DMS153 (cell line): ENCODE results near the gene AGBL4.
A peak's percentile ranks its signal among the peaks of the same experiment; 100 is the strongest.
"Not testable (repeated sequence)": the region's sequence is repeated elsewhere in the genome, so short reads cannot be mapped to it uniquely, and the experiment has no call there.

ENCODE experiments used
- DNase-seq: peaks from one replicate; lab custom pipeline; 2025; lab: John Stamatoyannopoulos, UW

The AGBL4 gene

DNA sequence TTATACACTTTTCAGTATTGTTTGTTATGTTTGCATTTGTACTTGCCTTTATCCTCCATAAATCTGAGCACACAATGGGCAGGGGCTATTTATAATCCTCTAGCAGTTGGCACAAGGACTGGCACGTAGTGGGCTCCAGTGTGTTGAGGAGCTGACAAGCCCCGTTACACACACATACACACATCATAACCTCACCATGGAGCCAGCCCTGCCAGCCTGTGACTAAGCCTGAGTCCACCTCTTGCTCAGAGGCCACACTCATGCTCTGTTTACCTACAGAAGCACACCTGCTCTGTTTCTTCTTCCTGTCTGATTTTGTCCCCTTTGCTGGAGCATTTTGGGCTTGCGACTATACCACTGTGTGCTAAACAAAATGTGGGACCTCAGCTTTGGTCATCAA lies 1487.3 kb downstream of the AGBL4 start:
- peak; percentile 94 for DNase-seq

DNA sequence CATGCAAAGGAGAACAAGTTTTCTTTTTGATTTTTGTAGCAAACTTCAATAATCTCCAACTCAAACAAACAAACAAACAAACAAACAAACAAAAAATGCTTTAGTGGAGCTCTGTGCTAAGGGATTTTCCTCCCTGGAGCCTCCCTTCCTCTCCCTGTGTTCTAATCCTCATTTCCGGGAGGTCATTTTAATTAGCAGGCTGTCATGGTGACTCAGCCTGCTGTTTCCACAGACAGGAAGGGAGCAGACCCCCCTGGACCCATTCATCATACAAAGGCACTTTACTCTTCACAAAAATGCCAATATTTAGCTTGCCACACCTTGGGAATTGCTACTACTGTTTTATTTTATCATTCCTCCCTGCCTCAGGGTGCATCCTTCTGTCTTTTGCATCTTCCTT lies 1490.8 kb downstream of the AGBL4 start:
- no peak for DNase-seq

DNA sequence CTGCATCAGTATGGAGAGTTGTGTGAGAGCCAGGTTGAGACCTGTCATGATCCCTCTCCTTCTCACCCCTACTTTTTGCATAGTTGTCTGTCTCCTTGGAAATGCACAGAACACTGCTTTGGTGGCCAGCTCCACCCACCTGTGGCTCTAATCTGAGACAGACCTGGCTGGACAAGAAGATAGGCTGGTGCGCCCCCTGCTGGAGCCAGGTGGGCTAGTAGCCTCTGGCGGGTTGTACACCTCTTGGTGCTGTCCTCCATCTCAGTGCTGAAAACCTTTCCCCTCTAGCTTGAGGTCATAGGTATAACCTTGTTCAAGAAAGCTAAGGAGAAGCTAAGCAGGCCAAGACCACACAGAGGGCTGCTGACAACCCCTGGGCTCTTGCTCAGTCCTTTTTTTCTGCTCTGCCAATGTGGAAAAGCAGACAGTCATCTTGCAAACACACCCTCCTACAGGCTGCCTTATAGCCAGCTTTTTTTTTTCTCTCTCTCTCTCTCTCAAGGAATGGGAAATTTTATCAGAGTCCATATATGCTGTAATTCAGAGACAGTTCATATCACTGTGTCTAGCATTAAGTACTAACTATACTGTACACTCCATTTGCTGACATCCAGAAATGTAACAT lies 1492.9 kb downstream of the AGBL4 start:
- peak; percentile 92 for DNase-seq

DNA sequence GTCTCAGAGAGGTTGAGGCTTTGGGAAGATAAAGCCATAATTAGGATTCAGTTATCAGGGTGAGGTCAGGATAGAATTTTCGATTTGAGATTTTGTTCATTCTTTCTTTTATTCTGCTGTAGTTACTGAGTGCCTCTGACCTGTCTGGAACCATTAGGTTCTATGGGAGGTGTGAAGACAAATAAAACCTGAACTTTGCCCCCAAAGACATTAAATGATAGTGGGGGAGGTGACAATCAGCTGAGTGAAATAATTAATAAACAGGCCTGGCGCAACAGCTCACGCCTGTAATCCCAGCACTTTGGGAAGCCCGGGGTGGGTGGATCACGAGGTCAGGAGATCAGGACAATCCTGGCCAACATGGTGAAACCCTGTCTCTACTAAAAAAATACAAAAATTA lies 1496.7 kb downstream of the AGBL4 start:
- DNase-seq, result no peak

DNA sequence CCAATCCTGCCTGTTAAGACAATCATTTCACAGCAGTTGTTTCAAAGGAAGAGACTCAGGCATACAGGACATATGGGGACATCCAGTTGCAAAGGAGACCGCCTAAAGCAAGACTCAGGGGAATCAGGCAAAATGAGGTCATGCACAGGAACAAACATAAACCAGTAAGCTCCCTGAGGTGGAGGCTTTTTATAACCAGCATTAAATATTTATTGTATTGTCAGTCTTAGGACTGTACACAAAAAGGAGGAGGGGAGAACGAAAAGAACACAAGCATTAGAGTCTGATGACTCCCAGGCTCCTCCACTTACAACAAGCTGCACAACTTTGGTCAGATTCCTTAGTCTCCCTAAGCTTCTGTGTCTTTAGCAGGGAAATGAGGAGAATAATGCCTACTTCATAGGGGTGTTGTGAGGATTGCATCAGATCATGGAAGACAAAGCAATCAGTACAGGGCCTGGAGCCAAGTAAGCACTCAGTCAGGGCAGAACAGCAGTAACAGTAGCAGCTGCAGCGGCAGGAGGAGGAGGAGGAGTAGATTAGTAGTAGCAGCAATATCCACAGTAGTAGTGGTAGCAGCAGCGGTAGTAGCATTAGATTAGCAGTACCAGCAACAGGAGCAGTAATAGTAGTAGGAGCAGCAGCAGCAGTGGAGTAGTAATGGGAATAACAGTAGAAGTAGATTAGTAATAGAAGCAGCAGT lies 1497.6 kb downstream of the AGBL4 start:
- peak; percentile 97 for DNase-seq

DNA sequence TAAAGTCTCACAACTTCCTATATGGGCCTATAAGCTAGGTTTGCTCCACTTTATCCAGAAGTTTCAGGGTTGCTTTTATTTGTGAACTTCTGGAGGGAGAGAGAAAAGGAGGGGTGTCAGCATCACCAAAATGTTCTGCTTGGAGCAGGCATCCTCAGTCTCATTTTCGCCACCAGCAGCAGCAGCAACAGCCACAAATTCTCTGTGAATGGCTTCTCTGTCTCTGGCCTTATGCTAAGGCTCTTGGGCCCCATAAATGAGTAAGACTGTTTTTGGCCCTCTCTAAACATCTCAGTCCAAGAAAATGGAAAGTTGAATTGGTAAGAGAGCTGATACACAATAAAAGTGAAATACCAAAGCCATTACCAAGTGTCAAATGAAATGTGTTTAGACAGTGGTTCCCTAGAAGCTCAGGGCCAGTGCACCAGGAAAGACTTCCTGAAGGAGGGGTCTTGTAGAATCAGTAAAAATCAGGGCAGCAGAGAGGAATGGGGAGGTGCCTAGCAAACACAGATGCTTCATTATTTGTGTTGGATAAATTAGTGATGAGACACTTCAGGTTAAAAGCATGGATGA lies 1498.8 kb downstream of the AGBL4 start:
- DNase-seq, result peak; percentile 19

DNA sequence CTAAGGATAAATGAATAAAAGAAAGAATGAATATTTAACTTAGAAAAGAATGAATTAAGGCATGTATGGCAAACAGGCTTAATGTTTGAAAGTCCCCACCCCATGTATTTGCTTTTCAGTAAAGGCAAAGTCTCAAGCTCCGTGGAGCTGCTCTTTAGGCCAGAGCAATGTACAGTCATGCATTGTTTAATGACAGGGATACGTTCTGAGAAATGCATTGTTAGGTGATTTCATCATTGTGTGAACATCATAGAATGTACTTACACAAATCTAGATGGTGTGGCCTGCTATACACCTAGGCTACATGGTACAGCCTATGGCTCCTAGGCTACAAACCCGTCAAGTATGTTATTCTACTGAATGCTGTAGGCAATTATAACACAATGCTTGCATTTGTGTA lies 1500.2 kb downstream of the AGBL4 start:
- no peak for DNase-seq

DNA sequence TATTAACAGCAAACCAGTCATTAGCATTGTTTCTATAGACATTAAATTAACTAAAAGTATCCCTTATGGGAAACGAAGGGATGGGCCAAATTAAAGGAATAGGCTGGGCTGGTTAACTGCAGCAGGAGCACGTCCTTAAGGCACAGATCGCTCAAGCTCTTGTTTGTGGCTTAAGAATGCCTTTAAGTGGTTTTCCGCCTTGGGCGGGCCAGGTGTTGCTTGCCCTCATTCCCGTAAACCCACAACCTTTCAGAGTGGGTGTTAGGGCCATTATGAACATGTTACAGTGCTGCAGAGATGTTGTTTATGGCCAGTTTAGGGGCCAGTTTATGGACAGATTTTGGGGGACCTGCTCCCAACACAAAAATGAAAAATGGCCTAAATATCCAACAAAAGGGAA lies 1503.9 kb downstream of the AGBL4 start:
- DNase-seq, result not testable (repeated sequence)

DNA sequence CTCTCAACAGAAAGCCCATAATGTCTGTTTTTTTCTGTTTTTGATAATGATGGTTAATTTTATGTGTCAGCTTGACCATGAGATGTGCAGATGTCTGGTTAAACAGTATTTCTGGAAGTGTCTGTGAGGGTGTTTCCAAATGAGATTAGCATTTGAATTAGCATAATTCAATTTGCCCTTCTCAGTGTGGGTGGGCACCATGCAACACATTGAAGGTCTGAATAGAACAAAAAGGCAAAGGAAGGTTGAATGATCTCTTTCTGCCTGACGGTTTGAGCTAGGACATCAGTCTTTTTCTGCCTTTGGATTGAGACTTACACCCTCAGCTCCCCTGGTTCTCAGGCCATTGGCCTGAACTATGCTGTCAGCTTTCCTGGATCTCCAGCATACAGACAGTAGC lies 1516.9 kb downstream of the AGBL4 start:
- DNase-seq, result no peak

DNA sequence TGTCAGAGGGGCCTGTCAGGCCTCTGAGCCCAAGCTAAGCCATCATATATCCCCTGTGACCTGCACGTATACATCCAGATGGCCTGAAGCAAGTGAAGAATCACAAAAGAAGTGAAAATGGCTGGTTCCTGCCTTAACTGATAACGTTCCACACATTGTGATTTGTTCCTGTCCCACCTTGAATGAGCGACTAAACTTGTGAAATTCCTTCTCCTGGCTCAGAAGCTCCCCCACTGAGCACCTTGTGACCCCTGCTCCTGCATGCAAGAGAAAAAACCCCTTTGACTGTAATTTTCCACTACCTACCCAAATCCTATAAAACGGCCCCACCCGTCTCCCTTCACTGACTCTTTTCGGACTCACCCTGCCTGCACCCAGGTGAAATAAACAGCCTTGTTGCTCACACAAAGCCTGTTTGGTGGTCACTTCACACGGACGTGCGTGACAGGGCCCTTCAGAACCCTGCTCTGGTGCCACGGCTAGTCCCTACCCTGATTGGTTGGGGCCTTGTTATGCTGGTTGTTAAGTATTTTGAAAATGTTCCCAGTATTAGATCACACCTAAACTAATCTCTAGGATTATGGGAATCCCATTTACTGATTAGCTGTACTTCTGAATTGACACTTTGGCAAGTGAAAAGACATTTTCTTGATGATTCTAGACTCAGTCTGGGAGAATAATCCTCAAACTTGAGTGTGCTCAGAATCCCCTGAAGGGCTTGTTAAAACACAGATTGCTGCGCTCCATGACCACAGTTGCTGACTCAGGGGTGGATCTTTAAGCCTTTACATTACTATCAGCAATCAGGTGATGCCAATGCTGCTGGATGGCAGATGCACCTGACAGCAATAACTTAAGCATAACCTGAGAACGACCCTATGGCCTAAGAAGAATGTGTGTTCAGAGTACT lies 1523.0 kb downstream of the AGBL4 start:
- no peak for DNase-seq

DNA sequence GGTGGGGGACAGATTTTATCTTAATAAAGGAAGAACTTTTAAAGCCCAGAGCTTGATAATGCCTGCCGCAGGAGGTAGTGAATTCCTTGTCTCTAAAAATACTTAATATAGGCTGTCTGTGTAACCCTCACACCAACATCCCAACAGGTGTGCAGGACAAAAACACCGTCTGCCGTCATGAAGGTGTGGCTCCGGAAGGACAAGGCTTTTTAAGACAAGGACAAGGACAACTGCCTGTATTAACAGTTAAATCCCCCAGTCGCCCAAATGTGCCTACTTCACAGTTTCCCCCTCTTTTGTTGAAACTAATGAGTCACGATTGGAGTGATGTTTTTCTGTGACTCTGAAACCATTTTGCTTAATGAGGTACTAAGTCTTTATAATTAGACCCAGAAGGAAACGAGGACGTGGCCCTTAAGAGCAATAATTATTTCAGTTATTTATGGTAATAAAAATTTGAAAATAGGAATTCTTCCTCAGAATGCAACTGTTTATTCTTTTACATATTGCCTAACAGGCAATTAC lies 1524.5 kb downstream of the AGBL4 start:
- peak; percentile 19 for DNase-seq

DNA sequence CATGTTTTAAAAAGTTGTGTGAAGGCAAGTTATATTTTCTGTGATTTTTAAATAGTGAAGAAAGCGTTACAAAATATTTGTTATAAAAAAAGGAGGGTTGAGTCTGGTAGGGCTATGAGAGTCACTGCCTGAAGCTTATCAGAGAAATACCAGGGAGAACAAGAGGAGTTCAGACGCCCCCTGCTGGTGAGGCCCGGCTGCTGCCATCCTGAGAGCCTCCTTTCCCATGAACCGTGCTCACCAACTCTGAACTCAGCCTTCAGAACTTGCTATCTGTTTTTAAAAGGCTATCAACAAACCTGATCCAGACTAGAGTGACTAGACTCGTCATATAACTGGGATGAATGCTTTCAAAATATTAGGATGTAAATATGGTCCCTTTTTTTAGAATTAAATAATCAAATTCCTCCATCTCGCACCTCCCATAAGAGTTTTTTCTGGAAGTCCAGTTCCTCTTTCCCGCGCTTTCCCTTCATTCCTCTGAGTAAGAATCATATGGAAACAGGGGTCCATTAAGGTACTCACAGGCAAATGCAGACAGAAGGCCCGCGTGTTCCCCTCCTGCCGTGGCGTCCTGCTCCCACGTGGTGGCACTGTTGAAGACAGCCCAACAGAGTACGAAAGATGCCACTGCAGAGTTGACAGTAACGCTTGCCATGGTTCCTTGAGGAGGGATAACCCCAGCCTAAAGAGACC lies 1525.5 kb downstream of the AGBL4 start:
- DNase-seq, result peak; percentile 76

DNA sequence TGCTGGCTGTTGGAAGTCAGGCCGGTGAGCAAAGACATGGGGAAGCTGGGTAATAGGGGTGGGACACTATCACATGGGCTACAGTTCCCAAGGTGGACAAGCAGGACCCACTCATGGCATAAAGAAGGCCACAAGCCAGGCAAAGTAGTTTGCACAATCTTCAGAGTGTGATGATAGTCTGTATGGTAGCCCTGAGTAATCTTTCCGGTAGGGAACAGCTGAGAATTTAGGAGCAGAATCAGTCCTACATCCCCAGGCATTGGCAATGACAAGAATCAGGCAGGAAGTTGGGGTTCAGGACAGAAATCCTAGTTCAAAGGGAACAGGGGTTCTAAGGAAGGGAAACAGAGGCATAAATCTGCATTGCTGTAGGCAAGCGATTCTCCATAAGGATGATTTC lies 1527.8 kb downstream of the AGBL4 start:
- DNase-seq, result no peak

DNA sequence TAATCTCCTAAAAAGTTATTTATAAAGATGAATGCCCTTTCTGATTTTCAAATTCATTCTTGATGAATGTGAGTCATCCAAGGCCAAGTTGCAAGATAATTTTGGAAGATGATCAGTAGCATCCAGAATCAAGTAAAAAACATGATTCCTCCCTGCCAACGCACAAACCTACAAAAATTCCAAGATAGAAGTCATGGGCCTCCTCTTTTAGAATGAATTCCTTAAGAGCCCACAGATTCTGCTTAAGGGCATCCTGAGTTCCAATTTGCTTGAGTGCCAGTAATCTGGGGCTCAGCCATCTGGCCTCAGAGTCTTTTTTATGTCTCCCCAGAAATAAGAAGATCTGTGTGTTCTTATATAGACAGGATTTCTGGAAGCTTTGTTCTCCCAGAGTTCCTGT lies 1528.6 kb downstream of the AGBL4 start:
- DNase-seq, result no peak

DNA sequence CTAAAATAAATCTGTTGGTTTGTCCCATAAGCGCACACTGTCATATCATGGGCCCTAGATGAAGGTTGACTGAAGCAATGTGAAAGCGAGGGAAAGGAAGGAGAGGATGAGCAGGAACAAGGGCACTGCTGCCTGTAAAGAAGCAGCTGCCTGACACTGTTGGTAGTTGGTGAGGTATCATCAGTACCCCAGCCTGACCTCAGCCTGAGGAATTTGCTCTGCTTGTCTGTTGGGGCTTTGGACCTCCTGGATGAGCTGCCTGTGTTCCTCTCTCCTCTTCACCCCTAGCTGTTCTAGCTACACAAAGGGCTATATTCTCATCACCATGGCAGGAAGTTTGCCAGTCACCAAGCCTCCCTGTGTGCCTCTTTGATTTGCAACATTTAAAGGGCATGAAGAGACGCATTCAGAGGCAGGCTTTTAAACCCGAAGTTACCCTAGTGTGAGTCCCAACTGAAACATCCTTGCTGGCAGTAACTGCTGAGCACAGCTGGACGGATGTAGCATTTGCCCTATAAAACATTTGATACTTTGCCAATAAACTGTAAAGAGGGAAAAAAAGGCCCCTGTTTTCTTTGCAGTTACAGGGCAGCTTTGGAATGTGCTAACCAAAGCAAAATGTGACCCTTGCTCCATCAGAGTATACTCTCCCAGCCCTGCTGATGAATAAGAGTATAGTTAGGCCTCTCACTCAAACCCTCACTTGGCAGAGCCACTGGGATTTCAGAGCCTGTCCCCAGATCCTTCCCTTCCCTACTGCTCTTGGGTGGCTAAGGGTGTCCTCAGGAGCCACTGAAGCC lies 1529.6 kb downstream of the AGBL4 start:
- DNase-seq, result peak; percentile 54

DNA sequence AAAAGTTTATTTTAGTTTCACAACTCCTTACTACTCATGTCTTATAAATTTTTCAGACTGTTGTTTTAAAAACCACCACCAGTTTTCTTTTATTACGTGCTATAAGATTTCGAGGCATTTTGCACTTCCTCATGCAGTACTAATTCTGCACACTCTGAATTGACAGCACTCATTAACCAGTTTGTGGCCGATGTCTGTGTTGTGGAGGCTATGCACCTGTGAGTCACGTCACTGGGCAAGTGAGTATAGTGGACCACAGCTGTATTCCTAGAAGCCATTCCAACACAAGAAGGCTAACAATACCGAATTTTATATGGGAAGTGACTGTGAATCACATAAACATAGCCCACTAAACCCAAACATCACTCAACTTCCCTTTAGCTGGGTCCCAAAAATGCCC lies 1530.7 kb downstream of the AGBL4 start:
- no peak for DNase-seq

DNA sequence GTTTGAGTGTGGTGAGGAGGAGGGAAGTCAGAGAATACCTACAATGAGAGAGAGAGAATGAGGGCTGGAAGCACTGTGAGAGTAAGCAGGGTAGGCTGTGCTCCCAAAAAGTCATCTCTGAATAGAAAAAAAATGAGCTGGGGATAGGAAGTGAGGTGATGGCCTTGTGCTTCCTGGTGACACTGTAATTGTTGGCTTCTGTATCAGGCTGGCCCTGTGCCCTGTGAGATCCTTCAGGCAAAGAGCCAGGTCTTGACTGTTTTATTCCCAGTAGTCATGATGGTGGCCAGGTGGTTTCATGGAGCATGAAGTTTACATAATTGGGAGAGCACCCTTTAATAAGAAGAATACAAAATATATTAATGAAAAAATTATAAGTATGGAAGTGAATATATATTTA lies 1531.4 kb downstream of the AGBL4 start:
- DNase-seq, result peak; percentile 83

DNA sequence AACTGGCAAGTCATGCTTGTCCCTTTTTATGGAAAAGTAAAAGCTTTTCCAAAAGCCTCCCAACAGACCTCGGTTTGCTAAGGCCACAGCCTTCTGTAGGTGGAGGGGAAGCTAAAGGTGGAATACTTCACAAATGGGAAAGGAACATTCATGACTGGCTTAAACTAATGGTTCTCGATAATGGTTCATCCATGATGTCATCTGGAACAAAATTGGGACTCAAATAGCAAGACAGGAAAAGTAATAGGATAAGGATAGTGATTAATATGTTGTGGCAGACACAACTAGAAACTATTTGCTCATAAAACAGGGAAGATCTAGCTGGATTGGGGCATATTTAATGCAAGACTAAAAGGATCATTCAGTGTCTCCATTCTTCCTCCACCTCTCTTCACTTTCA lies 1535.0 kb downstream of the AGBL4 start:
- no peak for DNase-seq
